Osteoblast (primary cell): ENCODE results near the gene CDK18. TPM values are rescaled to one million over a fixed set of nuclear protein-coding genes. Genes with fewer than 3 reads are reported as not detected.

Source experiments
- DNase-seq: peaks from one replicate; pipeline ENCODE4 v3.0.0; 2011; ENCODE audit warnings: low spot score, mixed read lengths; ENCODE audit not compliant: insufficient read length; ENCODE audit errors: missing footprints
- H2AFZ ChIP-seq: 2 replicates; pipeline ENCODE4 v1.6.0; 2011; ENCODE audit warnings: mild to moderate bottlenecking, low read length
- H3K27ac ChIP-seq: 2 replicates; pipeline ENCODE4 v1.5.1; 2011; ENCODE audit warnings: mild to moderate bottlenecking, low read depth, low read length, moderate library complexity
- H3K27me3 ChIP-seq: 2 replicates; pipeline ENCODE4 v1.6.0; 2012; ENCODE audit warnings: mild to moderate bottlenecking, control low read depth, inconsistent platforms, low read length, moderate library complexity; ENCODE audit not compliant: insufficient read depth
- H3K36me3 ChIP-seq: 2 replicates; pipeline ENCODE4 v1.5.1; 2011; ENCODE audit warnings: mild to moderate bottlenecking, low read length, control low read depth, moderate library complexity; ENCODE audit not compliant: insufficient read depth
- H3K4me1 ChIP-seq: 2 replicates; pipeline ENCODE4 v1.5.1; 2011; ENCODE audit warnings: mild to moderate bottlenecking, low read length, control low read depth, moderate library complexity; ENCODE audit not compliant: insufficient read depth
- H3K4me2 ChIP-seq: 2 replicates; pipeline ENCODE4 v1.6.0; 2011; ENCODE audit warnings: mild to moderate bottlenecking, low read length; ENCODE audit not compliant: insufficient read depth
- H3K4me3 ChIP-seq: fragments of 200-600 bp; sonication (generic); 3 replicates; pipeline ENCODE4 v1.5.1; 2012; ENCODE audit warnings: mild to moderate bottlenecking, low read length, inconsistent platforms; ENCODE audit not compliant: insufficient read depth
- H3K79me2 ChIP-seq: 2 replicates; pipeline ENCODE4 v1.6.0; 2012; ENCODE audit warnings: mild to moderate bottlenecking, low read length, control low read depth, inconsistent platforms; ENCODE audit not compliant: insufficient read depth
- H3K9me3 ChIP-seq: 2 replicates; pipeline ENCODE4 v1.5.1; 2011; ENCODE audit warnings: low read depth, low read length, control low read depth
- H4K20me1 ChIP-seq: 2 replicates; pipeline ENCODE4 v1.6.0; 2012; ENCODE audit warnings: mild to moderate bottlenecking, low read length, control low read depth; ENCODE audit not compliant: insufficient read depth
- total RNA-seq: library from RNA; depleted of rRNA; stranded (reverse); fragments of >200 nt; gene quantifications from 2 replicates; pipeline ENCODE4 v1.2.3, GENCODE V29; 2012
- TF ChIP-seq, protein P1 (sequence below): IDR thresholded peaks from 2 replicates; pipeline ENCODE4 v1.5.1; 2011; ENCODE audit warnings: mild to moderate bottlenecking, low read depth, low read length, moderate library complexity; ENCODE audit errors: extremely low read depth

Gene CDK18
- total RNA-seq, 1 donor = 0.72 TPM

GRCh38 chr1:205495237-205495823 is 9.1 kb upstream of the CDK18 start:
- TF ChIP-seq, protein P1, sequence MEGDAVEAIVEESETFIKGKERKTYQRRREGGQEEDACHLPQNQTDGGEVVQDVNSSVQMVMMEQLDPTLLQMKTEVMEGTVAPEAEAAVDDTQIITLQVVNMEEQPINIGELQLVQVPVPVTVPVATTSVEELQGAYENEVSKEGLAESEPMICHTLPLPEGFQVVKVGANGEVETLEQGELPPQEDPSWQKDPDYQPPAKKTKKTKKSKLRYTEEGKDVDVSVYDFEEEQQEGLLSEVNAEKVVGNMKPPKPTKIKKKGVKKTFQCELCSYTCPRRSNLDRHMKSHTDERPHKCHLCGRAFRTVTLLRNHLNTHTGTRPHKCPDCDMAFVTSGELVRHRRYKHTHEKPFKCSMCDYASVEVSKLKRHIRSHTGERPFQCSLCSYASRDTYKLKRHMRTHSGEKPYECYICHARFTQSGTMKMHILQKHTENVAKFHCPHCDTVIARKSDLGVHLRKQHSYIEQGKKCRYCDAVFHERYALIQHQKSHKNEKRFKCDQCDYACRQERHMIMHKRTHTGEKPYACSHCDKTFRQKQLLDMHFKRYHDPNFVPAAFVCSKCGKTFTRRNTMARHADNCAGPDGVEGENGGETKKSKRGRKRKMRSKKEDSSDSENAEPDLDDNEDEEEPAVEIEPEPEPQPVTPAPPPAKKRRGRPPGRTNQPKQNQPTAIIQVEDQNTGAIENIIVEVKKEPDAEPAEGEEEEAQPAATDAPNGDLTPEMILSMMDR = no peak
- Histone ChIP-seq H3K4me2 (no peak overlapping the region), H3K79me2 (no peaks in the 10 kb centered on the region), H3K27me3 (peaks cover 23% of the 10 kb centered on the region), H2AFZ (no peak overlapping the region), H4K20me1 (peaks cover 10% of the 10 kb centered on the region), H3K27ac (no peak overlapping the region), H3K4me1 (peaks cover 12% of the 10 kb centered on the region), H3K36me3 (no peaks in the 10 kb centered on the region), H3K4me3 (no peak overlapping the region), H3K9me3 (no peaks in the 10 kb centered on the region)
- peak; percentile 61 for DNase-seq

- Histone ChIP-seq H3K36me3 (no peaks in the 10 kb centered on the region), H3K4me3 (no peak overlapping the region), H3K27ac (no peak overlapping the region), H4K20me1 (peaks cover 10% of the 10 kb centered on the region), H2AFZ (no peak overlapping the region), H3K4me2 (no peak overlapping the region), H3K27me3 (peaks cover 17% of the 10 kb centered on the region), H3K9me3 (no peaks in the 10 kb centered on the region), H3K4me1 (peaks cover 12% of the 10 kb centered on the region), H3K79me2 (no peaks in the 10 kb centered on the region)
- DNase-seq = no peak
- TF ChIP-seq, protein P1 = no peak
Observed at GRCh38 chr1:205496661-205497060, 7.8 kb upstream of the CDK18 start.

- H3K4me2 ChIP-seq = no peak overlapping the region
- peaks cover 11% of the 10 kb centered on the region for H3K27me3 ChIP-seq
- H3K9me3 ChIP-seq = no peaks in the 10 kb centered on the region
- no peak overlapping the region for H3K27ac ChIP-seq
- no peaks in the 10 kb centered on the region for H3K36me3 ChIP-seq
- peaks cover 11% of the 10 kb centered on the region for H3K4me1 ChIP-seq
- no peak overlapping the region for H2AFZ ChIP-seq
- no peak overlapping the region for H3K4me3 ChIP-seq
- DNase-seq = peak; percentile 31
- H4K20me1 ChIP-seq = peaks cover 6% of the 10 kb centered on the region
- H3K79me2 ChIP-seq = no peaks in the 10 kb centered on the region
- TF ChIP-seq, protein P1 = no peak
Observed at GRCh38 chr1:205497351-205497750, 7.1 kb upstream of the CDK18 start.

DNA sequence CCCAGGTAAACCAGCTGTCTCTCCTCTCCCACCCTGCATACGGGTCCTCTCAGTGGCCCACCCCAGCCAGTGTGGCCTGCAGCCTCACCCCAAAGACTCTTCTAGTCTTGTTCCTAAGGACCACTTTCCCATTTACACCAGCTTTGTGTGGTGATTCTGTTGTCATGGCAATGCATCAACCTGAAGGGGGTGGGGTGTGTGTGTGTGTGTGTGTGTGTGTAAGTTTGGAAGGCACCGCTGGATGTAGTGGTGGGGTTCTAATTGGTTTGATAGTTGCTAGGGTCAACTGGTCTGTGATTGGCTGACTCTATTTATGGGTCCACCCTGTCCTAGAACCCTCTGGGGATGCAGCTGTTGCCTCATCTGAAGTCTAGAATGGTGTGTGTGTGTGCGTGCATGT is 4.7 kb upstream of the CDK18 start:
- Histone ChIP-seq H3K4me3 (no peak overlapping the region), H4K20me1 (no peaks in the 10 kb centered on the region), H3K4me2 (no peak overlapping the region), H3K79me2 (no peaks in the 10 kb centered on the region), H3K27me3 (peaks cover 29% of the 10 kb centered on the region), H3K4me1 (peaks cover under 1% of the 10 kb centered on the region), H2AFZ (no peak overlapping the region), H3K27ac (no peak overlapping the region), H3K9me3 (no peaks in the 10 kb centered on the region), H3K36me3 (no peaks in the 10 kb centered on the region)
- peak; percentile 39 for DNase-seq
- TF ChIP-seq, protein P1 = no peak
